ENCODE data around the gene FBN3. TPM values are rescaled to one million over a fixed set of nuclear protein-coding genes. Genes with fewer than 3 reads are reported as not detected.
A peak's percentile ranks its signal among the peaks of the same experiment; 100 is the strongest.
"Not testable (repeated sequence)": the region's sequence is repeated elsewhere in the genome, so short reads cannot be mapped to it uniquely, and the experiment has no call there.

Gene FBN3
- total RNA-seq, 1 experiment from 2014 or later: 13.7 TPM

DNA sequence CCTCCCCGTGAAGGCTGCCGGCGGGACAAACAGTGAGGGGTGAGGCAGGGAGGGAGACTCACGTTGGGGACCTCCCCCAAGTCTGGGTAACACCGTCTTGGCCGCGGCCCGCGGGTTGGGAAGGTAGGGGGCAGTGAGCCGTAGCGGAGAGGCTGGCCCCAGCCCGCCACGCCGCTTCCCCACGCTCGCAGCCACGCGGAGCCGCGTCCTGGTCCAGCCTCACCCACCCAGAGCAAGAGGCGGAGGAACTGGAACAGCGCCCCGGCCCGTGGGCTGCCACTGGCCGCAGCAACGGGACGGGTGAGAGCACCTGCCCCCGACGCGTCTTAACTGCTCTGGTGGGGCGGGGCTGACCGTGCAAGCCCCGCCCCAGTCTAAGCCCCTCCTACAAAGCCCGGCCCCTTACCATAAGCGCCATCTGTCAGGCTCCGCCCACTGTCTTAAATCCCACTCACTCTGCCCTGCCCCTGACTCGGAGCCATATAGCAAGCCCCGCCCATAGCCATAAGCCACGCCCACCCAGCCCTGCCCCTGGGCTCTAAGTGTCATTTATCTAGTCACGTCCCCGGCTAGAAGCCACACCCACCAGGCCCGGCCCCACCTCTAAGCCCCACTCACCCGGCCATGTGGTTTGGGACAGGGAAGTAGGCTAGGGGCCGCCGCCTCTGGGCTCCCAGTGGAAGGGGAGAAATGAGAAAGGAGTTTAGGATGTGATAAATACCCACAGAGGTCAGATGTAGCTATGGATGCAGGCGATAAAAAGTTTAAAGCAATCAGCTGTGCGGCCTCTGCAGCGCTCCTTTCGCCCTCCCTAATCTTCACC lies 98.9 kb downstream of the FBN3 start:
- peak; percentile 98 for DNase-seq
- Histone ChIP-seq H3K36me3 (replicated peaks; ENCODE audit: control insufficient read depth, insufficient read depth, low read length) (no peaks in the 10 kb centered on the region), H3K4me3 (ENCODE audit: insufficient read depth, low read depth, low read length) (peak overlapping the region; percentile 58), H3K27me3 (ENCODE audit: control insufficient read depth, insufficient read depth, low read length) (peaks cover 11% of the 10 kb centered on the region)

DNA sequence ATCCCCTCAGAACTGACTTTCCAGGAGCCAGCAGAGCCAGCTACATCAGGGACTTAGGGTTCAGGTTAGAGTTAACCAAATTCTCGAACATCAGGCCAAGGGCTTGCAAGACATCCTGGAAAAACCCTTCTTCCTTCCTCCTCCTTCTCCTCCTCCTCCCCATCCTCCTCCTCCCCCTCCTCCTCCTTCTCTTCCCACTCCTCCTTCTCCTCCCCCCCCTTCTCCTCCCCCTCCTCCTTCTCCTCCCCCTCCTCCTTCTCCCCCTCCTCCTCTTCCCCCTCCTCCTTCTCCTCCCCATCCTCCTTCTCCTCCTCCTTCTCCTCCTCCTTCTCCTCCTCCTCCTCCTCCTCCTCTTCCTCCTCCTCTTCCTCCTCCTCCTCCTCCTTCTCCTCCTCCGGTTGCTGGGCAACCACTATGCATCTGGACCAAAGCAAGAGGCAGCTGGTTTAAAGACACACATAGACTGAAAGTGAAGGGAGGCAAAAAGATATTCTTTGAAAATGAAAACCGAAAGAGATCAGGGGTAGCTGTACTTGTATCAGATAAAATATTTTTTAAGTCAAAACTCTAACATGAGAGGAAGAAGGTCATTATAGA lies 102.7 kb downstream of the FBN3 start:
- no peaks in the 10 kb centered on the region for H3K36me3 ChIP-seq (replicated peaks; ENCODE audit: control insufficient read depth, insufficient read depth, low read length)
- DNase-seq: peak; percentile 3
- H3K27me3 ChIP-seq (ENCODE audit: control insufficient read depth, insufficient read depth, low read length): peaks cover 11% of the 10 kb centered on the region
- H3K4me3 ChIP-seq (ENCODE audit: insufficient read depth, low read depth, low read length): no peak overlapping the region

DNA sequence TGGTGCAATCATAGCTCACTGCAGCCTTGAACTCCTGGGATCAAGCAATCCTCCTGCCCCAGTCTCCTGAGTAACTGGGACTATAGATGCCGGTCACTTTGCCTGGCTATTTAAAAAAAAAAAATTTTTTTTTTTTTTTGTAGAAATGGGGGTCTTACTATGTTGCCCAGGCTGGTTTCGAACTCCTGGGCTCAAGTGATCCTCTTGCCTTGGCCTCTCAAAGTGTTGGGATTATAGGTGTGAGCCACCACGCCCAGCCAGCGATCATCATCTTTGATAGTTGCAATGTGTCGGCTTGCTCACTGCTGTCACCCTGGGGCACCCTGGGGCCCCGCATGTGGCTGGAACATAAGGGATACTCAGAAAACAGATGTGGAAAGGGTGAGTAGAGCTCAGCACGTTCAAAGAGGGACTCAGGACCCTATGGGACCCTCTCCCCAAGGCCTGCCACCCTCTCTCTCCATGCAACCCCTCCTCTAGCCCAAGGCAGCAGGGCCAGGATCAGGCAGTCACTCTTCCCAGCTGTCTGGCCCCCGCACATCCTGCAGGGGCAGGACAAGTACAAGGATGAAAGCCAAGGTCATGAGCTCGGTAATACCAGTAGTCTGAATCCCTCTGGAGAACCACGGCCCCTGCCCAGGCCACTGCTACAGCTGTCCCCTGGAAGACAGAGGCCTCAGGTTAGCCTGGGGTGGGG lies 103.4 kb downstream of the FBN3 start:
- peak; percentile 30 for DNase-seq
- H3K4me3 ChIP-seq (ENCODE audit: insufficient read depth, low read depth, low read length): no peak overlapping the region
- no peaks in the 10 kb centered on the region for H3K36me3 ChIP-seq (replicated peaks; ENCODE audit: control insufficient read depth, insufficient read depth, low read length)
- peaks cover 11% of the 10 kb centered on the region for H3K27me3 ChIP-seq (ENCODE audit: control insufficient read depth, insufficient read depth, low read length)

DNA sequence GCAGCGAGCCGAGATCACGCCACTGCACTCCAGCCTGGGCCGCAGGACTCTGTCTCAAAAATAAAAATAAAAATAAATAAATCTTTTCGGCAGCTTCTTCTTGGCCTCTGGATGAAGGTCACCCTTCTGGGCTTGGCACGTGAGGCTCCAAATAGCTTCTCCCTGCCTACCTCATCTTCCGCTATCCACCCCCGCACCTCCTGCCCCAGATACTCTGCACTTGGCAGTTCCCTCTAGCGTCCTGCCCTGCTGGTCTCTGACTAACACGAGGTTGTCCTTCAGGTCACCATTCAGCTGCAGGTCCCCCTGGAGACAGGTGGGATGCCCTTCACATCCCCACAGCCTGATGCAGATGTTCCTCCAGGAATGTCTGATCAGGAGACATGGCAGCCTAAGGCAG lies 105.4 kb downstream of the FBN3 start:
- Histone ChIP-seq H3K27me3 (ENCODE audit: control insufficient read depth, insufficient read depth, low read length) (no peaks in the 10 kb centered on the region; the same call in 1 of the 2 replicates), H3K4me3 (ENCODE audit: insufficient read depth, low read depth, low read length) (no peak overlapping the region), H3K36me3 (replicated peaks; ENCODE audit: control insufficient read depth, insufficient read depth, low read length) (no peaks in the 10 kb centered on the region)
- peak; percentile 9 for DNase-seq

DNA sequence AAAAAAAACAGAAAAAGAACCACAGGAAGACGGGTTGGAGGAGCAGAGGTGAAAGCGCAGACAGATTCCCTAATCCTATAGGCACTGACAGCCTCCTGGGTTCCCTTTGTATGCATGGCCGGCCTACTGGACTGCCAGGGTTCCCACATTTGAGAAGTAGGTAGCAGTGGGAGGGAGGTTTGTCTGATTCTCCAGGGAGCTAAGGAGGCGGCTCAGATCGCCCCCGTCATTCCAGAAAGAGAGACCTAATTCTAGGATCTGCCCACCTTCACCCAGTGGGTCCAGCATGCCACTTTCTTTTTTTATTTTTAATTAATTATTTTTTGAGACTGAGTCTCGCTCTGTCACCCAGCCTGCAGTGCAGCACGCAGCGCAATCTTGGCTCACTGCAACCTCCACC lies 106.5 kb downstream of the FBN3 start:
- no peak overlapping the region for H3K4me3 ChIP-seq (ENCODE audit: insufficient read depth, low read depth, low read length)
- no peaks in the 10 kb centered on the region for H3K36me3 ChIP-seq (replicated peaks; ENCODE audit: control insufficient read depth, insufficient read depth, low read length)
- peak; percentile 7 for DNase-seq
- H3K27me3 ChIP-seq (ENCODE audit: control insufficient read depth, insufficient read depth, low read length): no peaks in the 10 kb centered on the region

DNA sequence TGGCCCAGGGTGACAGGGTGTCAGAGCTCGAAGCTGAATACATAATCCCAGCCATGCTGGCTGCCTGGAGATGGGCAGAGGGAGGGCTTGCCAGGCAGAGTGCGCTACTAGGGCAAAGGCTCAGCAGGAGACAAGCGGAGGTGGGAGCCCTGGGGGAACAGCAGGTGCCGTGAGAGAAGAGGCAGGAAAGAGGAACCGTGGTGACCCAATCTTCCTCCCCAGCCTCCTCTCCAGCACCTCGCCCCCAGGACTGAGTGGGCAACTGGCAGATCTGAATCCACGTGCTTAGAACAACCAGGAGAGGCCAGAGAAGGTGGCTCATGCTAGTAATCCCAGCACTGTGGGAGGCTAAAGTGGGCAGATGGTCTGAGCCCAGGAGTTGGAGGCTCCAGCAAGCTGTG lies 107.9 kb downstream of the FBN3 start:
- no peak overlapping the region for H3K4me3 ChIP-seq (ENCODE audit: insufficient read depth, low read depth, low read length)
- H3K36me3 ChIP-seq (replicated peaks; ENCODE audit: control insufficient read depth, insufficient read depth, low read length): no peaks in the 10 kb centered on the region
- DNase-seq: peak; percentile 10
- no peaks in the 10 kb centered on the region for H3K27me3 ChIP-seq (ENCODE audit: control insufficient read depth, insufficient read depth, low read length)

DNA sequence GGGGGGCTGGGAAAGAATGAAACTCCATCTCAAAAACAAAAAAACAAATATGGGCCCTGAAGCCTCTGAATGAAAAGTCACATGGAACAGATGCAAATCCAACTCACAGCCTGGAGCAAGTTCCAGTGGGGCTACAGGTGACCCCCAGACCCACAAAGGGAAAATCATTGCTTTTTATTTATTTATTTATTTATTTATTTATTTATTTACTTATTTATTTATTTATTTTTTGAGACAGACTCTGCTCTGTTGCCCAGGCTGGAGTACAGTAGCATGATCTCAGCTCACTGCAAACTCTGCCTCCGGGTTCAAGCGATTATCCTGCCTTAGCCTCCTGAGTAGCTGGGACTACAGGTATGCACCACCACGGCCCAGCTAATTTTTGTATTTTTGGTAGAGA lies 110.2 kb downstream of the FBN3 start:
- Histone ChIP-seq H3K4me3 (ENCODE audit: insufficient read depth, low read depth, low read length) (no peak overlapping the region), H3K36me3 (replicated peaks; ENCODE audit: control insufficient read depth, insufficient read depth, low read length) (no peaks in the 10 kb centered on the region), H3K27me3 (ENCODE audit: control insufficient read depth, insufficient read depth, low read length) (no peaks in the 10 kb centered on the region)
- no peak for DNase-seq

GRCh38 chr19:8038815-8039214 lies 110.6 kb downstream of the FBN3 start:
- no peaks in the 10 kb centered on the region for H3K36me3 ChIP-seq (replicated peaks; ENCODE audit: control insufficient read depth, insufficient read depth, low read length)
- H3K4me3 ChIP-seq (ENCODE audit: insufficient read depth, low read depth, low read length): no peak overlapping the region
- H3K27me3 ChIP-seq (ENCODE audit: control insufficient read depth, insufficient read depth, low read length): no peaks in the 10 kb centered on the region
- DNase-seq: no peak

DNA sequence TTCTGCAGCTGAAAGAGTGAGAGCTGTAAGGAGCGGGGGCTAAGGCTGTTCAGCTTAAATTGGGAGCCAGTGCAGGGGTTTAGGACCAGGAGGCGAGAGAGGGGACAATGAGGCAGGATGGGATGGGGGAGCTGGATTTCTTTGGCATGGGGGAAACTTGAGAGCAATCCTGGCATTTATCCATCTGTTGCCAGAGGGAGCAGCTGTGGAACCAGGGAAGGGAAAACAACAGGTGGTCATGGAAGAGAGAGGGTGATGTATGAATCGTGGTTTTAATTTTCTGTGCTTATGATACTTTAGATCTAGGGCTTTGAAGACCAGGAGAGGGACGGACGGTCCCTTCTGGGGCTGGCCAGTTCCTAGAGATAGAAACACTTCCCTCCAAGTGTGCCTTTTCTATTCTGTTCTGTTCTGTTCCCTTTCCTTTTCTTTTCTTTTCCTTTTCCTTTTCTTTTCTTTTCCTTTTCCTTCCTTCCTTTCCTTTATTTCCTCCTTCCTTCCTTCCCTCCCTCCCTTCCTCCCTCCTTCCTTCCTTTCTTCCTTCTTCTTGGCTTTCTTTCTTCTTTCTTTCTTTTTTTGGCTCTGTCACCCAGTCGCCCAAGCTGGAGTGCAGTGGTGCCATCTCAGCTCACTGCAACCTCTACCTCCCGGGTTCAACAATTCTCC lies 112.8 kb downstream of the FBN3 start:
- Histone ChIP-seq H3K36me3 (replicated peaks; ENCODE audit: control insufficient read depth, insufficient read depth, low read length) (no peaks in the 10 kb centered on the region), H3K27me3 (ENCODE audit: control insufficient read depth, insufficient read depth, low read length) (no peaks in the 10 kb centered on the region), H3K4me3 (ENCODE audit: insufficient read depth, low read depth, low read length) (no peak overlapping the region)
- no peak for DNase-seq

GRCh38 chr19:8034178-8034525 lies 115.2 kb downstream of the FBN3 start:
- no peak overlapping the region for H3K4me3 ChIP-seq (ENCODE audit: insufficient read depth, low read depth, low read length)
- no peaks in the 10 kb centered on the region for H3K27me3 ChIP-seq (ENCODE audit: control insufficient read depth, insufficient read depth, low read length)
- H3K36me3 ChIP-seq (replicated peaks; ENCODE audit: control insufficient read depth, insufficient read depth, low read length): no peaks in the 10 kb centered on the region
- no peak for DNase-seq

GRCh38 chr19:8033287-8034177 lies 115.9 kb downstream of the FBN3 start:
- DNase-seq; H3K4me3 ChIP-seq (ENCODE audit: insufficient read depth, low read depth, low read length): not testable (repeated sequence)

DNA sequence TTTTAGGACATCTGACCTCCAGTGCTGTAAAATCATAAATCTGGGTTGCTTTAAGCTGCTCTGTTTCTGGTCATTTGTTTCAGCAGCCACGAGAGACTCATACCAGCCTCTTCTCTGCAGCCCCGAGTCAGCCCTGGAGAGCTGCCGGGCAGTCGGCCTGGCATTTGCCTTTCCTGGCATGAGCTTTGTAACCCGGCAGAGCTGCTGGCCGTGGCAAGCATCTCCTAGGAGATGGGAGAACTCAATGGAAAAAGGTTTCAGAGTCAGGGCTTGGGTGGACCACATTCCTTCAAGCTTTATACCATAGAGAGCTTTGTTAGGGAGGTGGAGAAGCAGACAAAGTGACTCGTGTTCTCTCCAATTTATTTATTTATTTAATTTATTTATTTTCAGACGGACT lies 118.4 kb downstream of the FBN3 start:
- DNase-seq: no peak
- Histone ChIP-seq H3K27me3 (ENCODE audit: control insufficient read depth, insufficient read depth, low read length) (no peaks in the 10 kb centered on the region), H3K4me3 (ENCODE audit: insufficient read depth, low read depth, low read length) (no peak overlapping the region), H3K36me3 (replicated peaks; ENCODE audit: control insufficient read depth, insufficient read depth, low read length) (no peaks in the 10 kb centered on the region)

More at GRCh38 chr19:8033287-8034177, 115.9 kb downstream of the FBN3 start:
- H3K27me3 ChIP-seq (ENCODE audit: control insufficient read depth, insufficient read depth, low read length); H3K36me3 ChIP-seq (replicated peaks; ENCODE audit: control insufficient read depth, insufficient read depth, low read length): not testable (repeated sequence)

- no peaks in the 10 kb centered on the region for H3K27me3 ChIP-seq (ENCODE audit: control insufficient read depth, insufficient read depth, low read length)
- DNase-seq: peak; percentile 85
- H3K4me3 ChIP-seq (ENCODE audit: insufficient read depth, low read depth, low read length): no peak overlapping the region
- no peaks in the 10 kb centered on the region for H3K36me3 ChIP-seq (replicated peaks; ENCODE audit: control insufficient read depth, insufficient read depth, low read length)
These were observed 120.4 kb downstream of the FBN3 start for GRCh38 chr19:8028951-8029491.

- Histone ChIP-seq H3K27me3 (ENCODE audit: control insufficient read depth, insufficient read depth, low read length) (no peaks in the 10 kb centered on the region), H3K4me3 (ENCODE audit: insufficient read depth, low read depth, low read length) (no peak overlapping the region), H3K36me3 (replicated peaks; ENCODE audit: control insufficient read depth, insufficient read depth, low read length) (no peaks in the 10 kb centered on the region)
- no peak for DNase-seq
These were observed 124.1 kb downstream of the FBN3 start for GRCh38 chr19:8025316-8025715.
